ENCODE data around the gene ZNF620.

DNA sequence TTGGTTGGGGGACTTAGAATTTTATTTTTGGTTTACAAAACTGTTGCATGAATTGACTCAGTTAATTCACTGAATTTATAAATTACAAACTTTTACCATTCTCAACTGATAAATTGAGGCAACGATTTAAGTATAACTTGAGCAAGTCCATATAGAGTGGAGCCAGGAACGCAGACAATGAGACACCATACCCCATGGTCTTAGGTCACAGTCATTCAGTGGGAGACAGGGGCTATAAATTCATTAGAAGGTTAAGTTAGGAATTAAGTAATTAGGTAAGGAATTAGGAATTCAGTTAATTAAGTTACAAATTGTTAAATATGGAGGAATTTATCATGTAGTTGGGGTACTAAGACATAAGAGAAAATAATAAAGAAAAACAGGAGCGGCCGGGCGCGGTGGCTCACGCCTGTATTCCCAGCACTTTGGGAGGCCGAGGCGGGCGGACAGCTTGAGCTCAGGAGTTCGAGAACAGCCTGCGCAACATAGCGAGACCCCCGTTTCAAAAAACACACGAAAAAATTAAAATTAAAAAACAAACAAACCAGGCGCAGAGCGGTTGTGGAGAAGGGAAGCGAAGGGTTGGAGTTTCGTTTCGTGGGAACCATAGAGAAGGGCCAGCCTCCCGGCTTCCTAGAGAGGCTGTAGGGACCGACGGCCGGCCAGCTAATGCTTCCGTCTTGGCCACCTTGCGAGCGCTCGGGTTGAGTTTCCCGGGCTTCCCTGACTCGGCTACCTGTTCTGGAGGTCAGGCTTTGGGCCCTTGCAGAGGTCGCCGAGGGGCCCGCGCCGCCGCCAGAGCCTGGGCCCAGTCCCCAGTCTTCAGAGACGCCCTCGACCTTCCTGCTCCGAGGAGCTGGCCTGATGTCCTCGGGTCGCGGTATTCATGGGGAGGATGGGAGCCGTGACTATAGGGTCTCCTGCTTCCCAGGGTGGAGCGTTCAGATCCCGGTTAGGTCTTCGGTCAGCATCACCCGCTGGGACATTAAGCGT lies 29.1 kb upstream of the ZNF620 start, which contains the start of gene ZNF619:
- no peak for TF ChIP-seq EZH2 (IDR thresholded peaks at IDR 0.05; ENCODE audit: insufficient read depth, poor library complexity, severe bottlenecking)
- no peak for TF ChIP-seq EZH2phosphoT487 (IDR thresholded peaks at IDR 0.05; ENCODE audit: insufficient read depth, low read depth)

All from GM23248 (cell line).